IPS-18c (cell line): ENCODE data around the gene CSGALNACT2.
A peak's percentile ranks its signal among the peaks of the same experiment; 100 is the strongest.

Source experiments
- H3K4me3 ChIP-seq: 2 replicates; pipeline ENCODE4 v1.7.0; 2013; ENCODE audit warnings: low read depth, mild to moderate bottlenecking, low read length, moderate library complexity; ENCODE audit not compliant: insufficient read depth
- H3K9me3 ChIP-seq: one replicate; pipeline ENCODE4 v1.6.1; 2013; ENCODE audit warnings: mild to moderate bottlenecking, low read length, moderate library complexity; ENCODE audit not compliant: control insufficient read depth, insufficient read depth

The CSGALNACT2 gene

DNA sequence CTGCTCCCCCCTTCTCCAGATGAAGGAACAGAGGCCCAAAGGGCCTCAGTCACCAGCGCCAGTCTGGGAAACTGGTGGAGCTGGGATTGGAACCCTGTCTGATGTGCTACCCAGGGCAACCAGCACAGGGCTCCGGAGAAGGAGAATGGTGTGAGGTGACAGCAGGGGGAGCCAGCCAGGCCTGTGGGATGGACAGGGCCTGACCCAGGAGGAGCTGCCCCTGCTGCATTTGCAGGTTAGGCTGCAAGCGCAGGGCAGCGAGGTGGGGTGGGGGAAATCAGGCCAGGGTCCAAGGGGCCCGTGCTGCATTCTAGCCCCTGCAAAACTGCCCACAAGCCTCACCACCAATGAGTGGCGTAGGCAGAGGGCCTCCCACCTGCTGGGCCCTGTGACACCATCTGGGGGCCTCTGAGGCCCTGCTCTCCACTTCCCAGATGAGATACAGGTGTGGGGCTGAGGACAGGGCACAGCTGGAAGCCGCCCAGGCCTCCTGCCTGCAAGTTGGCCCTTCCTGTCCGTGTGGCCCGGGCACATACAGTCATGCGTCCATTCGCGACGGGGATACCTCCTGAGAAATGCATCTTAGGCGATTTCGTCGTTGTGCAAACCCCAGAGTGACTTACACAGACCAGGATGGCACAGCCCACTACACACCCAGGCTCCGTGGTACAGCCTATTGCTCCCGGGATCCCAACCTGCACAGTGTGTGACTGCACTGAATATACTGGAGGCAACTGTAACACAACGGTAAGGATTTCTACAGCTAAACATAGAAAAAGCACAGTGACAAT, 83.4 kb downstream of the CSGALNACT2 start:
- Histone ChIP-seq H3K9me3 (no peaks in the 10 kb centered on the region), H3K4me3 (no peak overlapping the region)

DNA sequence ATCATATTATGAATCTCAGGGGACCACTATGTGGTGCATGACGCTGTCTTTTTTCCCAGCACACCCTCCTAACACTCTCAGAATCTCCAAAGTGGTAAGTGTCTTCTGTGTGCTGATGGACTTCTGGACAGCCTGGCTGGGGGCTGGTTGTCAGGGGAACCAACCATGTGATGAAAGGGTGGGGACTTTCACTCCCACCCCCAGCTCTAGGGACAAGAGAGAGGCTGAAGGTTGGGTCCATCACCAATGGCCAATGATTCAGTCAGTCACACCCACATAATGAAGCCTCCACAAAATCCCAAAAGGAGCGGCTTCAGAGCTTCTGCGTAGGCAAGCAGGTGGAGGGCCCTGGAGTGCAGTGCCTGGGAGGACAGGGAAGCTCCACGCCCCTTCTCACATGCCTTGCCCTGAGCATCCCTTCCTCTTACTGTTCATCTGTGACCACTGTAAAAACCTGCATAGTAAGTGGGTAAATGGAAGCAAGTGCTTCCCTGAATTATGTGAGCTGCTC, 84.0 kb downstream of the CSGALNACT2 start:
- Histone ChIP-seq H3K9me3 (no peaks in the 10 kb centered on the region), H3K4me3 (no peak overlapping the region)

DNA sequence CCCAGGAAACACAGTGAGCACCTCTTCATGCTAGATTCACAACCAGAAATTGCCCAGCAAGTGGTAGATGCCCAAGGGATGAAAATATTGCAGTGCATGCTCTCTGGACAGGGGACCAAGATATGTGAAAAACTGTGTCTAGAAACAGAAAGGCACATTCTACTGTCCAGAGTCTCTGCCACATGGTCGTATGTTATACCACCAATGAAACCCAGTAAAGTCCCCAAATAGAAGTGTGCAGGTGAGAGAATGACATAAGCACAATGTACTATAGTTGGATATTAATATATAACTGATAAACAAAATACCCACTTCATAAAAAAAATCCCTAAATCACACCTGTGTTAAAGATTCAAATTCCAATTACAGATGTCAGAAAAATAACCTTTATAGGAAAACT, 84.8 kb downstream of the CSGALNACT2 start:
- Histone ChIP-seq H3K9me3 (no peaks in the 10 kb centered on the region), H3K4me3 (no peak overlapping the region)

DNA sequence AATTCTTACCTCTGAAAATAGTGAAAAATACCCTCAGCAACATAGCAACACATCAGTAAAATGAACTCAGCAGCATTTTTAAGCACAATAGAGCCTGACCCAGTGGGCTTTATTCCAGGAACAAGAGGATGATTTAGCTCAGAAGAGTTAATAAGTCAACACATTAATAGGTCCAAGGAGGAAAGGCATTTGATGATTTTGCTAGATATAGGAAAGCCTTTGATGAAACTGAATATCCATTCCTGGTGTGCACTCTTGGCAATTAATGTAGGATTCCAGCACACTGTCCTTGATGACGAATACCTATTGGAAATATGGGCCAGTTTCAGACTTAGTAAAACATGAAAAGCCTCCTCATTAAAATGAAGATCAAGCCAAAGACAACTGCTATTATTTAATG, 86.1 kb downstream of the CSGALNACT2 start:
- H3K9me3 ChIP-seq: no peaks in the 10 kb centered on the region
- no peak overlapping the region for H3K4me3 ChIP-seq

DNA sequence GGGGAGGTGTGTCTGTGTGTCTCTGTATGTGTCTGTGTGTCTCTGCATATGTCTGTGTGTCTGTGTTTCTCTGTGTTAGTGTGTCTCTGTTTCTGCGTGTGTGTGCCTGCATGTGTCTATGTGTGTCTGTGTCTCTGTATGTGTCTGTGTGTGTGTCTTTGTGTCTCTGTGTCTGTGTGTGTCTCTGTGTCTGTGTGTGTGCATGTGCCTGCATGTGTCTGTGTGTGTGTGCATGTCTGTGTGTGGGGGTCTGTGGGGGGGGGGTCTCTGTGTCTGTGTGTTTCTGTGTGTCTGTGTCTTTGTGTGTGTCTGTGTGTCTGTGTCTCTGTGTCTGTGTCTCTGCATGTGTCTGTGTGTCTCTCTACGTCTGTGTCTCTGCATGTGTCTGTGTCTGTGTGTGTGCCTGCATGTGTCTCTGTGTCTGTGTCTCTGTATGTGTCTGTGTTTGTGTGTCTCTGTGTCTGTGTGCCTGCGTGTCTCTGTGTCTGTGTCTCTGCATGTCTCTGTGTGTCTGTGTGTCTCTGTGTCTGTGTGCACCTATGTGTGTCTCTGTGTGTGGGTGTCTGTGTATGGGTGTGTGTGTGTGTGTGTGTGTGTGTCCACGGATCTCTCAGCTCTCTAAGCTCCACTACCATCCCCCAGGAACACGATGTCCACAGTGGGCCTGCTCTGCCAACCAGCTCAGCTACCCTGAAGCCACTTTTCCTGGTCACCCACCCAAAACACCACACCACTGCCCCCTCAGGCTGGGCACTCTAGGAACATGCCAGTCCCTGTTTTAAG, 87.0 kb downstream of the CSGALNACT2 start:
- no peak overlapping the region for H3K4me3 ChIP-seq
- no peaks in the 10 kb centered on the region for H3K9me3 ChIP-seq

DNA sequence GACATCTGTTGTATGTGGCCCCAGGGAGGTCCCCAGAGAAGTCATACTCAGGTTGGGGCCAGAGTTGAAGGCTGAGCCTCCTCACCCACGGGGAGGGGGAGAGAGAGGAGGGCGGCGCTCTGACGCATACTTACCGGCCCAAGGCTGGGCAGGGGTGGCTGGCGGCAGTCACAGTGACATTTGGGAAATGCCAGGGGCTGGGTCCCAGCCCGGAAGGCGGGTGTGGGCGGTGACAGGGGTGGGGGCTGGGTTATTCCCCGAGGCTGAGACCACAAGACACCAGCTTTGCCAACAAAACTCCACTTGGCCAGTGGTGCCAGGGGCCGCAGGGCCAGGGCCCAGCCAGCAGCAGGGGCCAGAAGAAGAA, 87.5 kb downstream of the CSGALNACT2 start:
- Histone ChIP-seq H3K4me3 (no peak overlapping the region), H3K9me3 (no peaks in the 10 kb centered on the region)

DNA sequence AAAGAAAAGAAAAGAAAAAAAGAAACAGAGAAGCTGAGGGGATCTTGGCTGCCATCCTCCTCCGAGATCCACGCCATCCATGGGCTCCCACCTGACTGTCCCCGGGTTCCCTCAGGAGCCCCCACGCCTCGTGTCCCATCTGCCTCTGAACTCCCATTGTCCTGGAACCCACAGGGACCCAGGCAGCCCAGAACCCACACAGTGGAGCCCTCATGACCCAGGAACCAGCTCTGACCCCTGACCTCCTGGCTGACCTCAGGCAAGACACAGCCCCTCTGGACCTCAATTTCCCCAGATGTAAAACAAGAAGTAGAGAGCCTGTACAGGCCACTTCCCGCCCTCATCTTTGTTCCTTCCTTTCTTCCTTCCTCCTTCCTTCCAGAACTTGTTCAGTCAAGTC, 88.2 kb downstream of the CSGALNACT2 start:
- no peaks in the 10 kb centered on the region for H3K9me3 ChIP-seq
- no peak overlapping the region for H3K4me3 ChIP-seq

DNA sequence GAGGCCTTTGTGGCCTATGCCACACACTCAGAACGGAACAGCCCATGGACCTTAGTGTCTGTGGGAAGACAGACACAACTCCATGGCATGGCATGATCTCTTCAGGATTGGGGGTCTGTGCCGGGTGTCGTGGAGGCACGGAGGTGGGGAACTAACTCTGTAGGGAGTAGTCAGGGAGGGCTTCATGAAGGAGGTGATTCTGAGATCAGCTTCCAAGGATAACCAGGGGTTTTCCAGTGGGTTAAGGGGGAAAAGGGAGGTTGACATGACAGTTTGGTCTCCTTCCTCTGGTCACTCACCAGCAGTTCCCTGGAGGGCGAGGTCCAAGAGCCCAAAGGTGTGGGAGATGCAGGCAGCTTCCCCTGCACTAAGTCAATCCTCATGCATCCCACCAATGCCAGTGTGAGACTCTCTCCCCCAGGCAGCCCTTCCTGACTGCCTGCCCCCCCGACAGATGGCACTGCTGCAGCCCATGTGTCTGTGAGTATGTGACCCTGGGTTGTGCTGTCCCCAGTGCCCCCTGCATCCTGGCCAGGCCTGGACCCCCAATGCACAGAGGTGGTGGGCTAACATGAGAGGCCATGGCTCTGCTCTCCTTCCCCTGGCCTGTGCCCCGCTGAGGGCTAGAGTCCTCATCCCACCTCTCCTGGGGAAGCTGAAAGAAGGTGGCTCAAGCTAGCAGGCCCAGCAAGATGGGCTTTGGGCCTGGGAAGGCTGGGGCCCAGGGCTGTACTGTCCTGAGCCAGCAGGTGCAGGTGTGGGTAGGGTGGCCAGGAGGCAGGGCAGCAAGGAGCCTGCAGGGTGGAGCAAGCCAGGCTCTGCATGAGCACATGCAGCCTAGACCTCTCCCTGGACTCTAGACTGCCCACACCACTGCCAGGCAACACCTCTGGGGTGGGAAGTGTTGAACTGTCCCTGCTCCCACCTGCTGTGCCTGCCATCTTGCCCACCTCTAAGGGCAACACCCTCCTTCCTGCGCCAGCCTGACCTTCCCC, 88.9 kb downstream of the CSGALNACT2 start:
- Histone ChIP-seq H3K4me3 (no peak overlapping the region; the same call in 1 of the 2 replicates), H3K9me3 (no peaks in the 10 kb centered on the region)

DNA sequence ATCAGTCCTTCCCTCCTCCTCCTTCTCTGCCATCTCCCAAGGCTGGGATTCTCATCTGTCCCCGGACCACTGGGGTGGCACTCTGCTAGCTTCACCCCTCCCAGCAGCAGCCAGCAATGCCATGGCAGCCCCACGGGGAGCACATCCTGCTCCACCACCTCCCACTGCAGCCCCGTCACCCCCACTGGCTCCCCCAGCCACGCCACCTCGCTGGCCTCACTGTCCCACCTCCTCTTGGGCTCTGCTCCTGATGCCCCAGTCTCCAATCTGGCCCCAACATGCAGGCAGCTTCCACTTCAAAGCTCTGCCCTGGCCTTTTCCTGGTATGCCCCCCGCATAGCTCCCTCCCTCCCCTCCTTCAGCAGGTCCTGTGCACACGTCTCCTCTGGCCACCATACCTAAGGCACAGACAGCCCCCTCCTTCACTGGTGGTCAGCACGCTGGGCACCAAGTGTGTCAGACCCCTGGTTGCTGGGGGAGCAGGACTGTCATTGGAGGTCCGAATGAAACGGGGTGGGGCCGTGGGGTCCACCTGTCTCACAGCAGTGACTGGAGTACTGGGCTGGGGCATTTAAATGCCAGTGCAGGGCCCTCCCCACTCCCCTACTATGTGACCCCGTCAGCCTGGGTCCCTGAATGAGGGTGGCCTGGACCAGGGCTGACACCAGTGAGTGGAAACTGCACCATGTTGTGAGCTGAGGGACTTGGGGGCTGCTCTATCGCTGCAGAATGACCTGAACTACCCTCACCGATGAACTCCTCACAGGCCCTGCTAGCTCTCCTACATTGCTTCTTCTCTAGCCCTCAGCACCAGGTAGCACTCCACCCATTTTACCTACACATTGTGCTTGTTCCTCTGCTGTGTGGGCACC, 89.9 kb downstream of the CSGALNACT2 start:
- Histone ChIP-seq H3K9me3 (no peaks in the 10 kb centered on the region), H3K4me3 (no peak overlapping the region)

DNA sequence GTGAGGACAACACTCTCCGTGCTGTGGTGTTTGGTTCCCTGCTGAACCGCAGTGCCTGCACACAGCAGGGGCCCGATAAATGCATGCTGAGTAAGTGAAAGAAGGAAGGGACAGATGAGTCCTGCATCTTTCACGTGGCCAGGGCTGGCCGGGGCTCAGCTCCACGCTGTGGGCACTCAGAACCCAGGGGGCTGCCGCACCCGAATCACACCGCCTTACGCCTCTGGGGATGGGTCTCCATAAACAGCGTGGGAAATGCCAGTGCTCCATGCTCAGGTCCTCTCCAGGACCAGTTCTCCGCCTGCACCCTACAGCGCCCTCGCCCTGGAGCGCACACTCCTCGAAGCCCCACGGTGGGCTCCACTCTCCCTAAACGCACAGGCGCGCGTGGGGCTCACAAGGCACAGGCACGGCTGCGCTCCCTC, 90.5 kb downstream of the CSGALNACT2 start:
- no peaks in the 10 kb centered on the region for H3K9me3 ChIP-seq
- peak overlapping the region; percentile 63 for H3K4me3 ChIP-seq

DNA sequence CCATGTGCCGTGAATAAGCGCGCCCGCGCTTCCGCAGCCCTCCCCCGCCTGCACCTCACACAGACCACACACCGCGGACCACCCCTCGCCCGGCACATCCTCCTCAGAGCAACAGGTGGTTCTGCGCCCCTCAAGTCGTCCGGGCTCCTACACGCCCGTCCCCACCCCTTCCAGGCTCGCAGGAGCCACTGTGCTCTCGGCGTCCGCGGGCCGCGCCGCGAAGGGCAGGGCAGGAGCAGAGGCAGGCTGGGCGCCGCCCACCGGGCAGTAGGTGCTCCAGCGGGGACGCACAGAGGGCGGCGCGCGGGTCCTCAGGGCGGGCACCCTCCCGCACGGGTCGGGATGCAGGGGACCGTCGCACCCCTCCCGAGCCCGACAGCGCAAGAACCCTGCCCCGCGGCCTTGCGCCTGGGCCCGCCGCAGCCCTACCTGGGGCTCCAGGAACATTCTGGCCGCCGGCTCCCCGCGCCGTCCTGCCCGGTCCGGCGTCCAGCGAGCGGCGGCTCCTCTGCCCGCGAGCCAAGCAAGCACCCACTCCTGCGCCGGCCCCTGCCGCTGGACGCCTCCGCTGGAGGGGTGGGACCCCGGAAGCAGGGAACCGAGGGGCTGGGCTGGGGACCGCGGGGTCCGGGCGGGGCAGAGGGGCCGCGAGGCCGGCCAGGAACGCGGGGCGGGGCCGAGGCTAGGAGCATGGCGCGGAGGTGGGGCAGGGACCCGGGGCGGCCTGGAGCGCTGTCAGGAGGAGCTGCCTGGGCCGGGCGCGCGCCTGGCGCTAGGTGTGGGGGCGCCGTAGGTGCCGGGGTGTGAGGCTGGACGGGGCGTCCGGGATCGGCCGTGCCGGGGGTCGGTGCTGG, 91.2 kb downstream of the CSGALNACT2 start:
- H3K4me3 ChIP-seq: peak overlapping the region; percentile 63; the same call in 1 of the 2 replicates

DNA sequence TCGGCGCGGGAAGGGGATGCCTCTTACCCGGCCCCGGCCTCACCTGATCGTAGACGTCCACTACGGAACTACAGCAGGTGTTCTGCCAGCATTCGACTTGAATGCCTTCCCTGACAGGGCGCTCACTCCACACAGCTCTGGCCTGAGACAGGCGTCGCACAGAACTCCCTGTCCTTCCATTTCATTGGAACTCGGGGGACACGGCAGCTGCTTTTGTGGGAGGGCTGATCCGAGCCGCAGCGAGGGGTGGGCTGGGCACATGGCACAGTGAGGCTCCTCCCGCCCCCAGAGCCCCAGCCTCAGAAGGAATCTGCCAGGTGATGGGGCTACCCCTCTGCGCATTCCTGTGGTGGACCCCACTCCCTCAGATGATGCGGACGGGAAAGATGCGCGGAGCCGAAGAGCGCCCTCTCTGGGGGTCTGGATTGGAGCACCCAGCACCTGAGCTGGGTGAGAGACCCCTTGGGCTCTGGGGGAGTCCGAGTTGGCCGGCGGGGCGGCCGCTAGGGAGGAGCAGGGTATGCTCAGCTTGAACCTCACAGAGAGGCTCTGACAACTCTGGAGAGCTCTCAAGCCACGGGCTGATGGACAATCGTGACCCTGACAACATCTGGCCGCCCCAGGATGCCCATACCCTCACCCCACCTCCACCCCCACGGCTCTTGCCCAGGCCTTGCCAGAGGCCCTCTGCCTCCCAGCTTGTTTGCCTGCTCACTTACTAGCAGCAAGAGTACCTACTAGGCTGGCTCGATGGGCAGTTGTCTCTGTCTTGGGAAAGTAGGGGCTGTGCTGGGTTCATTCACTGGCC, 92.1 kb downstream of the CSGALNACT2 start:
- H3K9me3 ChIP-seq: no peaks in the 10 kb centered on the region
- peak overlapping the region; percentile 63; the same call in 1 of the 2 replicates for H3K4me3 ChIP-seq

More for the DNA sequence above, 91.2 kb downstream of the CSGALNACT2 start:
- H3K9me3 ChIP-seq: no peaks in the 10 kb centered on the region

DNA sequence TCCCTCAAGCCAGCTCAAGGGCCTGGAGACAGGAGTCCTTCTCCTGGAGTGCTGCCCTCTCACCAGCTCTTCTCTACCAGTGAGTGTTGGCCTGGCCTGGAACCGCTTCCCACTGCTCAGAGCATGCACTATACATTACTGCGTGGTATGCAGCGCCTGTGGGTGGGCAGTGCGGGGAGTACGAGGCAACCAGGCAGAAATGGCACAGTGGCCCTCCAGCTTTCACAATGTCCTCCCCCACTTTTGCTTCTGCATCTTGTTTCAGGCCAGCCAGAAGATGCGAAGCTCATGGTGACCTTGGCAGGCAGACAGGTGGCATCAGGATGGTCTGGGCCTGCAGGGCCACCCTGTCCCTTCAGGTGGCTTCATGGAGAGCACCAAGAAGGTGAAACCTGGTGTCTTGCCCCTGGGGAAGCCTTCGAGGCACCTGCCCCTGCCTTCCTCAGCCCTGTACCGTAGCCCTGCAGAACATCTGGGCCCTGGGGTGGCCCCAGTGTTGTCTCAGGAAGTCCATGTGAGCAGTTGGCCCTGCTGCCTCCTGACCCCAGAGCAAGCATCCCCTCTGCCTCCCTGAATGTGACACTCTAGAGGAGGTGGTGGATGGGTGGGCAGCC, 92.8 kb downstream of the CSGALNACT2 start:
- Histone ChIP-seq H3K9me3 (no peaks in the 10 kb centered on the region), H3K4me3 (no peak overlapping the region)

DNA sequence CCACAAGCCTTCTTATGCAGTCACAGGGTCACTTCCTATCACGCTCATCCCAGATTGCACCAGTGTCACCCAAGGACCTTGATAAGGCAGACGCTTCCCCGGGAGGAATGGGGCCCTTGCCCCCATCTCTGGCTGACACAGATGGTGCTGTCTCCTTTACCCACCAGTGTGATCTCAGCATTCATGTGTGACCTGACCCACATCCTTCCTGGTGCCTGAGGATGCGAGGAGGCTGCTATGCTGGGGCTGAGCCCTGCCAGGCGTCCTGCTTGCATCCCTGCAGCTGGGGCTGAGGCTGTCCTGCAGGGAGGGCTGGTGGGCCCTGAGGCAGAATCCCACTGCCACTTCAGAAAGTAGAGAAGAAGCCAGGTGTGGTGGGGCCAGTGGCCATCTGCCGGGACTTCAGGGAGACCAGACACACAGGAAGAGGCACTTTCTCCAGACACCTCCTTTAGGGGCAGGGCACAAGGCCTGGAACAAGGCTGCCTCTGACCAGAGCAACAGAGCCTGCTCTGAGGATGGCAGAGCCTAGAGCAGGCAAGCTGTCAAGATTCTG, 93.4 kb downstream of the CSGALNACT2 start:
- Histone ChIP-seq H3K4me3 (no peak overlapping the region), H3K9me3 (no peaks in the 10 kb centered on the region)
